K562 (cell line): ENCODE results near the gene GRIP1.

Source experiments
- CHD1 ChIP-seq: fragments of 200-600 bp; sonication (generic); IDR thresholded peaks from one replicate; pipeline ENCODE4 v1.6.1; 2012; ENCODE audit warnings: mild to moderate bottlenecking, moderate library complexity, low read length, inconsistent platforms
- CREBBP ChIP-seq: IDR thresholded peaks from one replicate; pipeline ENCODE4 v1.6.1; 2012; ENCODE audit warnings: low read depth, mild to moderate bottlenecking, control low read depth, inconsistent platforms, low read length
- FOXP1 ChIP-seq: sonication (generic); formaldehyde crosslinking; IDR thresholded peaks from 2 replicates; pipeline ENCODE4 v1.8.0; 2022; ENCODE audit warnings: mild to moderate bottlenecking, missing genetic modification reagents
- SAFB2 ChIP-seq: fragments of 200-400 bp; formaldehyde crosslinking; IDR thresholded peaks from 2 replicates; pipeline ENCODE4 v1.6.1; 2018; ENCODE audit warnings: borderline replicate concordance, low read length, low read depth, moderate library complexity; ENCODE audit not compliant: severe bottlenecking
- ZKSCAN8 ChIP-seq: fragments of 200-800 bp; sonication (Bioruptor generic); IDR thresholded peaks from 2 replicates; pipeline ENCODE4 v1.6.1; 2016; ENCODE audit warnings: missing genetic modification characterization, missing compliant biosample characterization
- ZNF445 ChIP-seq: fragments of 250-450 bp; sonication (Bioruptor Pico); IDR thresholded peaks from 2 replicates; pipeline ENCODE4 v1.4.0; 2020; ENCODE audit warnings: low read depth, mild to moderate bottlenecking, moderate library complexity
- TF ChIP-seq, protein P1 (sequence below), 2 experiments: fragments of 450-650 bp; formaldehyde crosslinking in 1 of 2; IDR thresholded peaks; 2 replicates each; pipeline versions ENCODE4 v1.4.0 to v1.6.1; 2014 to 2020; ENCODE audit warnings: mild to moderate bottlenecking in 2 of 2, borderline replicate concordance in 1 of 2, low read depth in 1 of 2

DNA sequence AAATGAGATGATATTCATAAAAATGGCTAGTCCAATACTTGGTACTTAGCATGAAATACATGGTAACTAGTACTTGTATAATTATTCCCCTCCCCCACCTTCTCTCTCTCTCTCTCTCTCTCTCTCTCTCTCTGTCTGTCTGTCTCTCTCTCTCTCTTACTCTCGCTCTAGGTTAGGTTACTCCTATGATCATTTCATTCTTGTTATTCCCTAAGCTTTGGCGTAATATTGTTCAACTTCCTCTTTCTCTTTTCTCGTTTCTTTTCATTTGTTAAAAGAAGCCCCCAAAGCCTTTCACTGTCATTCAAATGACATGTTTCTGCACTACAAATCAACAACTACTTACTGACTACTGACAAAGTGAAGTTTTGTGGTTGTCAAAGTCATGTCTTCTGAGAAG, 89.8 kb downstream of the GRIP1 start:
- TF ChIP-seq FOXP1 (CRISPR knock-in tag) (no peak), CHD1 (no peak), SAFB2 (no peak), ZNF445 (CRISPR knock-in tag) (no peak), CREBBP (no peak), ZKSCAN8 (CRISPR knock-in tag) (no peak)
- TF ChIP-seq, protein P1, sequence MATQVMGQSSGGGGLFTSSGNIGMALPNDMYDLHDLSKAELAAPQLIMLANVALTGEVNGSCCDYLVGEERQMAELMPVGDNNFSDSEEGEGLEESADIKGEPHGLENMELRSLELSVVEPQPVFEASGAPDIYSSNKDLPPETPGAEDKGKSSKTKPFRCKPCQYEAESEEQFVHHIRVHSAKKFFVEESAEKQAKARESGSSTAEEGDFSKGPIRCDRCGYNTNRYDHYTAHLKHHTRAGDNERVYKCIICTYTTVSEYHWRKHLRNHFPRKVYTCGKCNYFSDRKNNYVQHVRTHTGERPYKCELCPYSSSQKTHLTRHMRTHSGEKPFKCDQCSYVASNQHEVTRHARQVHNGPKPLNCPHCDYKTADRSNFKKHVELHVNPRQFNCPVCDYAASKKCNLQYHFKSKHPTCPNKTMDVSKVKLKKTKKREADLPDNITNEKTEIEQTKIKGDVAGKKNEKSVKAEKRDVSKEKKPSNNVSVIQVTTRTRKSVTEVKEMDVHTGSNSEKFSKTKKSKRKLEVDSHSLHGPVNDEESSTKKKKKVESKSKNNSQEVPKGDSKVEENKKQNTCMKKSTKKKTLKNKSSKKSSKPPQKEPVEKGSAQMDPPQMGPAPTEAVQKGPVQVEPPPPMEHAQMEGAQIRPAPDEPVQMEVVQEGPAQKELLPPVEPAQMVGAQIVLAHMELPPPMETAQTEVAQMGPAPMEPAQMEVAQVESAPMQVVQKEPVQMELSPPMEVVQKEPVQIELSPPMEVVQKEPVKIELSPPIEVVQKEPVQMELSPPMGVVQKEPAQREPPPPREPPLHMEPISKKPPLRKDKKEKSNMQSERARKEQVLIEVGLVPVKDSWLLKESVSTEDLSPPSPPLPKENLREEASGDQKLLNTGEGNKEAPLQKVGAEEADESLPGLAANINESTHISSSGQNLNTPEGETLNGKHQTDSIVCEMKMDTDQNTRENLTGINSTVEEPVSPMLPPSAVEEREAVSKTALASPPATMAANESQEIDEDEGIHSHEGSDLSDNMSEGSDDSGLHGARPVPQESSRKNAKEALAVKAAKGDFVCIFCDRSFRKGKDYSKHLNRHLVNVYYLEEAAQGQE (IDR thresholded peaks at IDR 0.05; ENCODE audit: borderline replicate concordance), result no peak
- TF ChIP-seq, protein P1 (CRISPR knock-in tag; IDR thresholded peaks at IDR 0.05; ENCODE audit: low read depth), result no peak
